ENCODE measurements around the gene LY6G6C.

DNA sequence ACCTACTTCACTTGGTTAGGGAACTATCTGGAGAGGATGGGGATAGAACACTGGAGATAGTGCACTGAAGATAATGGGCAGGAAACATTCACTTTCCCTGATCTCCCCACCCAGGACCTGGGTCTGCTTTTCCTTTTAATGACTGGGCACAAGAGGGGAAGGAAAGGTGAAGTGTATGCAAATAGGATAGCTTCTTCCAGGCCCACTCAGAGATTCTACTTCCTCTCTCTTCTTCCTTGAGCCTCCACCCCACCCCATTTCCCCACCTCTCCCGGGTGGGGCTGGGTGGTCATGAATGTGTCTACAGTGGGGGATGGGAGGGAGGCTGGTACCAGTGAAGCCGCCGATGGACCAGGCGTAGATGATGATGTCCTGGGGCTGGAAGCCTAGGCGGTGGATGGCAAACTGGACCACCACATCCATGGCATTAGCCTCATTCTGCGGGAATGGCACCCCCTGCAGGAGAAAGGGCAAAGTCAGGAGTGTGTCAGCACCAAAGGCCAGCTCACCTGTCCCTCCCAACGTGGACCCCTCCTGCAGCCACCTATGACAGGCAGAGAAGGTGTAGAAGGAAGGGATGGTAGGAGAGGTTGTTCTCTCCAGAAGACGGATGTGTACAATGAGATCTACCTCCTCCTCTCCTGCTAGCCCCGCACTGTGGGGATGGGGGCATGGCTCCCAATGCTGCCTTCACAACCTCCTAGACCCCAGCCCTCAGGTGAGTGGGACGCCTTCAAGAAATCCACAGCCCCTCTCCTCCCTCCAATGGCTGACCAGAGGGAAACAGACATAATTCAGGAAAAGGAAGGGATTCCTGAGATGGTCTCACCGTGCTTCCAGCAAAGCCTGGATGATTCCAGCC, 32.1 kb downstream of the LY6G6C start:
- TF ChIP-seq RAD21 (IDR thresholded peaks at IDR 0.05; ENCODE audit: low read depth) (no peak), TEAD4 (IDR thresholded peaks at IDR 0.05) (no peak), TAF1 (IDR thresholded peaks at IDR 0.05; ENCODE audit: low read depth) (no peak), EP300 (IDR thresholded peaks at IDR 0.05; ENCODE audit: borderline replicate concordance) (no peak), YY1 (IDR thresholded peaks at IDR 0.05; ENCODE audit: low read depth) (no peak), CREB1 (IDR thresholded peaks at IDR 0.05; ENCODE audit: low read depth) (no peak), EGR1 (IDR thresholded peaks at IDR 0.05) (no peak), FOXM1 (IDR thresholded peaks at IDR 0.05; ENCODE audit: borderline replicate concordance, low read depth) (no peak), TCF12 (IDR thresholded peaks at IDR 0.05; ENCODE audit: low read depth) (no peak), CEBPB (IDR thresholded peaks at IDR 0.05) (no peak)
- TF ChIP-seq, protein P1, sequence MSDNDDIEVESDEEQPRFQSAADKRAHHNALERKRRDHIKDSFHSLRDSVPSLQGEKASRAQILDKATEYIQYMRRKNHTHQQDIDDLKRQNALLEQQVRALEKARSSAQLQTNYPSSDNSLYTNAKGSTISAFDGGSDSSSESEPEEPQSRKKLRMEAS (IDR thresholded peaks at IDR 0.05) = no peak
- TF ChIP-seq, protein P2, sequence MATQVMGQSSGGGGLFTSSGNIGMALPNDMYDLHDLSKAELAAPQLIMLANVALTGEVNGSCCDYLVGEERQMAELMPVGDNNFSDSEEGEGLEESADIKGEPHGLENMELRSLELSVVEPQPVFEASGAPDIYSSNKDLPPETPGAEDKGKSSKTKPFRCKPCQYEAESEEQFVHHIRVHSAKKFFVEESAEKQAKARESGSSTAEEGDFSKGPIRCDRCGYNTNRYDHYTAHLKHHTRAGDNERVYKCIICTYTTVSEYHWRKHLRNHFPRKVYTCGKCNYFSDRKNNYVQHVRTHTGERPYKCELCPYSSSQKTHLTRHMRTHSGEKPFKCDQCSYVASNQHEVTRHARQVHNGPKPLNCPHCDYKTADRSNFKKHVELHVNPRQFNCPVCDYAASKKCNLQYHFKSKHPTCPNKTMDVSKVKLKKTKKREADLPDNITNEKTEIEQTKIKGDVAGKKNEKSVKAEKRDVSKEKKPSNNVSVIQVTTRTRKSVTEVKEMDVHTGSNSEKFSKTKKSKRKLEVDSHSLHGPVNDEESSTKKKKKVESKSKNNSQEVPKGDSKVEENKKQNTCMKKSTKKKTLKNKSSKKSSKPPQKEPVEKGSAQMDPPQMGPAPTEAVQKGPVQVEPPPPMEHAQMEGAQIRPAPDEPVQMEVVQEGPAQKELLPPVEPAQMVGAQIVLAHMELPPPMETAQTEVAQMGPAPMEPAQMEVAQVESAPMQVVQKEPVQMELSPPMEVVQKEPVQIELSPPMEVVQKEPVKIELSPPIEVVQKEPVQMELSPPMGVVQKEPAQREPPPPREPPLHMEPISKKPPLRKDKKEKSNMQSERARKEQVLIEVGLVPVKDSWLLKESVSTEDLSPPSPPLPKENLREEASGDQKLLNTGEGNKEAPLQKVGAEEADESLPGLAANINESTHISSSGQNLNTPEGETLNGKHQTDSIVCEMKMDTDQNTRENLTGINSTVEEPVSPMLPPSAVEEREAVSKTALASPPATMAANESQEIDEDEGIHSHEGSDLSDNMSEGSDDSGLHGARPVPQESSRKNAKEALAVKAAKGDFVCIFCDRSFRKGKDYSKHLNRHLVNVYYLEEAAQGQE (IDR thresholded peaks at IDR 0.05; ENCODE audit: low read depth) = no peak
- TF ChIP-seq, protein P3, sequence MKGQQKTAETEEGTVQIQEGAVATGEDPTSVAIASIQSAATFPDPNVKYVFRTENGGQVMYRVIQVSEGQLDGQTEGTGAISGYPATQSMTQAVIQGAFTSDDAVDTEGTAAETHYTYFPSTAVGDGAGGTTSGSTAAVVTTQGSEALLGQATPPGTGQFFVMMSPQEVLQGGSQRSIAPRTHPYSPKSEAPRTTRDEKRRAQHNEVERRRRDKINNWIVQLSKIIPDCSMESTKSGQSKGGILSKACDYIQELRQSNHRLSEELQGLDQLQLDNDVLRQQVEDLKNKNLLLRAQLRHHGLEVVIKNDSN (IDR thresholded peaks at IDR 0.05) = no peak
